Ovary (tissue), 9 donors: ENCODE results near the gene TRIO. TPM values are rescaled to one million over a fixed set of nuclear protein-coding genes. Genes with fewer than 3 reads are reported as not detected.

Experiments
- DNase-seq, 5 donors: peaks; one replicate each; pipeline ENCODE4 v3.0.0-alpha.2; 2019 to 2020
- H3K27ac ChIP-seq, 2 donors: fragments of 200-600 bp; one replicate each; pipeline versions ENCODE4 v1.5.1 to v1.8.0; 2019 to 2022
- H3K27me3 ChIP-seq: fragments of 200-600 bp; one replicate; pipeline ENCODE4 v1.8.0; 2022
- H3K36me3 ChIP-seq: fragments of 200-600 bp; sonication (generic); one replicate; pipeline ENCODE4 v1.5.1; 2019
- H3K4me1 ChIP-seq: one replicate; pipeline ENCODE4 v1.8.1; 2013; ENCODE audit warnings: mild to moderate bottlenecking, moderate library complexity; ENCODE audit not compliant: insufficient read depth
- H3K4me3 ChIP-seq: fragments of 200-600 bp; sonication (generic); one replicate; pipeline ENCODE4 v1.5.1; 2017
- H3K9me3 ChIP-seq, 2 donors: fragments of 200-600 bp in 1 of 2; sonication (generic) in 1 of 2; one replicate each; pipeline versions ENCODE4 v1.5.1 to v1.8.1; 2013 to 2019; ENCODE audit warnings: mild to moderate bottlenecking in 1 of 2, moderate library complexity in 1 of 2
- CTCF ChIP-seq, 3 donors: fragments of 450-650 bp in 2 of 3; fragments of 200-600 bp in 1 of 3; IDR thresholded peaks; one replicate each; pipeline versions ENCODE4 v1.5.1 to v1.8.0; 2016 to 2022; ENCODE audit warnings: antibody characterized with exemption in 3 of 3, mild to moderate bottlenecking in 1 of 3
- EP300 ChIP-seq: sonication (generic); formaldehyde crosslinking; IDR thresholded peaks from one replicate; pipeline ENCODE4 v1.6.1; 2017; ENCODE audit warnings: antibody characterized with exemption
- POLR2A ChIP-seq: fragments of 450-650 bp; IDR thresholded peaks from one replicate; pipeline ENCODE4 v1.6.1; 2017; ENCODE audit warnings: antibody characterized with exemption, mild to moderate bottlenecking, moderate library complexity
- WGBS, 3 donors: extraction: QIAGEN DNeasy Blood & Tissue Kit in 1 of 3; methylation state at CpG; one replicate each; pipeline versions ENCODE4 v1.1.5 to v1.1.7; 2013 to 2017; 5-methylcytosine and 5-hydroxymethylcytosine counted together
- intact Hi-C, 4 donors: fragments of 100-400 bp; cut with DNase I; formaldehyde crosslinking; loops; one replicate each; pipeline versions ENCODE4 v1.11.0 to v1.15.1; 2022 to 2023
- polyA plus RNA-seq, 2 donors: library from polyadenylated mRNA; stranded (reverse); fragments of 200-250 nt in 1 of 2; fragments of 350-450 nt in 1 of 2; fragmentation: Illumina TruSeq in 1 of 2; extraction: RNeasy Lipid Tissue Mini Kit (QIAGEN cat#74804) in 1 of 2; gene quantifications; one replicate each; pipeline ENCODE4 v1.2.3, GENCODE V29; 2013 to 2014
- total RNA-seq, 7 donors: library from RNA; depleted of rRNA in 2 of 7; stranded (reverse); fragments of >200 nt in 2 of 7; fragmentation: NEBNext Ultra II Directional in 3 of 7; extraction: Animal tissue kit (Norgen Biotek cat#: 25700) in 3 of 7; gene quantifications; one replicate each; pipeline versions ENCODE4 v1.1.0 to v1.2.4, GENCODE V29; 2016 to 2023
- donor health status: DM: no; HTN: no; CAD: no; lungs with moderate emphysema.
- donor health status: DM: no; HTN: no; CAD: no.
- donor health status: Bipolar disorder and iron deficiency.
- donor health status: DM: yes; HTN: yes; CAD: no.
- donor health status: DM: no; HTN: no; CAD: no.
- donor health status: DM: yes; HTN: yes; CAD: no.

Gene TRIO
- total and polyA plus RNA-seq, 9 donors, result 58.4 to 268 (median 125) TPM

GRCh38 chr5:14327624-14328023 lies 184.5 kb downstream of the TRIO start:
- Histone ChIP-seq H3K4me3 (no peak overlapping the region), H3K36me3 (no peaks in the 10 kb centered on the region), H3K4me1 (peaks cover 16% of the 10 kb centered on the region), H3K9me3 (no peaks in the 10 kb centered on the region), H3K27ac (no peak overlapping the region), H3K27me3 (no peaks in the 10 kb centered on the region)
- TF ChIP-seq POLR2A, result no peak
- no peak for TF ChIP-seq EP300
- no peak for TF ChIP-seq CTCF (IDR thresholded peaks at IDR 0.05)
- no peak for DNase-seq
- intact Hi-C loops, result no loop called here
- 34 to 65% (median 41%) methylated on average over 6 of the region's 6 CpGs for WGBS, 3 donors

DNA sequence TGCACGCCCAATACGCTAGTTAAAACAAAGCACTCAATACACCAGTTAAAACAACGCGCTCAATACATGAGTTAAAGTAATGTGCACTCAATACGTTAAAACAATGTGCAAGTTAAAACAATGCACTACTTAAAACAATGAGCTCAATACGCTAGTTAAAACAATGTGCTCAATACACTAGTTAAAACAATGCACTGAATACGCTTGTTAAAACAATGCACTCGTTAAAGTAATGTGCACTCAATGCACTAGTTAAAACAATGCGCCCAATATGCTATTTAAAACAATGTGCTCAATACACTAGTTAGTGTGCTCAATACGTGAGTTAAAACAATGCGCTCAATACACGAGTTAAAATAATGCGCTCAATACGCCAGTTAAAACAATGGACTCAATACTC lies 185.0 kb downstream of the TRIO start:
- H3K36me3 ChIP-seq, result no peaks in the 10 kb centered on the region
- WGBS, 3 donors, result 93 to 94% (median 93%) methylated on average over 14 of the region's 14 CpGs

DNA sequence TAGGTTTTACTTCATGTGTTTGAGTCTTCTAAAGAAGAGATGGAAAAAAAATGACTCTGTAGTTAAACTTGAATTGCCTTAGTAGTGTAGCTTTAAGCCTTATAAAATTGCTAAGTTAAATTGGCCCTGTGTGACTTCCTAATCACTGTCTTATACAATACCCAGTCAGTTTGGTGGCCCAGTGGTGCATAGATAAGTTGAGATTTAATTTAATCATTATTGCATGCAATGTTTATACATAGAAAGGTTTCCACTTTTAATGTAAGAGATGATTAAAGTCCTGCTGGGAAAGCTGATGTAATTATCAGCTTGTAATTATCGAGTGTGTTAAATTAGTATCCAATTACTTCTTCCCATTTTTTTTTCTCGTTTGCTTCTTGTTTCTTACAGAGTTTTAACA lies 187.1 kb downstream of the TRIO start:
- no peak for TF ChIP-seq EP300
- TF ChIP-seq CTCF (IDR thresholded peaks at IDR 0.05), result no peak
- no peak for TF ChIP-seq POLR2A
- intact Hi-C loops, result no loop called here
- WGBS, 3 donors, result 82 to 90% (median 88%) methylated on average over 2 of the region's 2 CpGs

More for the DNA sequence above, 185.0 kb downstream of the TRIO start:
- Histone ChIP-seq H3K4me1 (peaks cover 16% of the 10 kb centered on the region), H3K27me3 (no peaks in the 10 kb centered on the region), H3K9me3 (no peaks in the 10 kb centered on the region), H3K27ac (no peak overlapping the region), H3K4me3 (no peak overlapping the region)
- intact Hi-C loops, result no loop called here
- DNase-seq, result no peak
- TF ChIP-seq POLR2A (no peak), CTCF (IDR thresholded peaks at IDR 0.05) (no peak), EP300 (no peak)

DNA sequence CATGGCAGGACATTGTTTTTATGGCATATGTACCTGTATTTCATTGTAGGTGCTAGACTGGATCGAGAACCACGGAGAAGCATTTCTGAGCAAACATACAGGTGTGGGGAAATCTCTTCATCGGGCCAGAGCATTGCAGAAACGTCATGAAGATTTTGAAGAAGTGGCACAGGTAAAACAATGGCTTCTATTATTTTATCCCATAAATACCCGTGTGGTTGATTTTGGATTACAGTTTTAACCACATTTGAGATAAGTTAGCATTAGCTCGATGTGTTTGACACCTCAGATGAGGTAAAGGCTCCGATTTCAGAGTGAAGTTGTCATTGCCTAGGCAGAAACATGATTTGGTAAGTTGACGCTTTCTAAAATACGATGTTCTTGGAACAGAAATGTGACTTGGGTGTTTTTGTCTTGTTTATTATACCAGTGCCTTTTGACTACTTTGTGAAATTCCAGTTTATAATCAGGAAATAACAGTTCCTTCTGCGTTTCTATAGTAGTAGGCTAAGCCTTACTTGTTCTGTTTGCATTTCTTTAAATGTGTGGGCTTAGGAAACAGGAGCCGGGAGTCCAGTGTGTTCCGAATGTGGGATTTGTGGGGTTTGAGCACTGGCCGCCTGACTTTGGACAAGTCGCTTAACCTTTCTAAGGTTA lies 187.7 kb downstream of the TRIO start:
- intact Hi-C loops, result no loop called here
- H3K9me3 ChIP-seq, result no peaks in the 10 kb centered on the region
- DNase-seq, result no peak
- H3K4me1 ChIP-seq, result peaks cover 13% of the 10 kb centered on the region
- 92 to 94% (median 92%) methylated on average over 14 of the region's 14 CpGs for WGBS, 3 donors
- no peak overlapping the region for H3K27ac ChIP-seq
- H3K36me3 ChIP-seq, result no peaks in the 10 kb centered on the region
- H3K27me3 ChIP-seq, result no peaks in the 10 kb centered on the region
- no peak for TF ChIP-seq POLR2A
- no peak for TF ChIP-seq EP300
- no peak for TF ChIP-seq CTCF (IDR thresholded peaks at IDR 0.05)
- H3K4me3 ChIP-seq, result no peak overlapping the region

More for the DNA sequence above, 187.1 kb downstream of the TRIO start:
- Histone ChIP-seq H3K4me3 (no peak overlapping the region), H3K9me3 (no peaks in the 10 kb centered on the region), H3K36me3 (no peaks in the 10 kb centered on the region), H3K27me3 (no peaks in the 10 kb centered on the region), H3K4me1 (peaks cover 14% of the 10 kb centered on the region), H3K27ac (no peak overlapping the region)
- no peak for DNase-seq
